CD8-positive, alpha-beta memory T cell (primary cell): ENCODE results near the gene LRP1B. TPM values are rescaled to one million over a fixed set of nuclear protein-coding genes. Genes with fewer than 3 reads are reported as not detected.

Source experiments
- CTCF ChIA-PET: fragments of 350-600 bp; sonication (Branson Sonifier 250); formaldehyde crosslinking; loops from one replicate; lab custom pipeline; 2021; ENCODE audit warnings: antibody characterized with exemption; lab: Charles Lee
- POLR2A ChIA-PET: fragments of 350-600 bp; sonication (Branson Sonifier 250); formaldehyde crosslinking; loops from one replicate; lab custom pipeline; 2021; ENCODE audit warnings: antibody characterized with exemption; lab: Charles Lee
- DNase-seq, 5 donors: peaks; one replicate each; pipeline versions ENCODE4 v3.0.0 to v3.0.0-alpha.2; 2020 to 2022; ENCODE audit warnings: mixed read lengths in 1 of 5
- H3K27ac ChIP-seq: one replicate; pipeline ENCODE4 v1.7.0; 2013; ENCODE audit warnings: low read depth, mild to moderate bottlenecking, low read length, moderate library complexity
- H3K27me3 ChIP-seq: 2 replicates; pipeline ENCODE4 v1.7.0; 2013; ENCODE audit warnings: low read length, mild to moderate bottlenecking; ENCODE audit not compliant: insufficient read depth, poor library complexity, severe bottlenecking
- H3K36me3 ChIP-seq: 2 replicates; pipeline ENCODE4 v1.7.0; 2013; ENCODE audit warnings: mild to moderate bottlenecking, low read length, moderate library complexity; ENCODE audit not compliant: insufficient read depth
- H3K4me1 ChIP-seq: 2 replicates; pipeline ENCODE4 v1.7.0; 2013; ENCODE audit warnings: mild to moderate bottlenecking, low read length, moderate library complexity; ENCODE audit not compliant: insufficient read depth
- H3K4me3 ChIP-seq: 2 replicates; pipeline ENCODE4 v1.7.0; 2013; ENCODE audit warnings: mild to moderate bottlenecking, low read length
- H3K9me3 ChIP-seq: 2 replicates; pipeline ENCODE4 v1.7.0; 2013; ENCODE audit warnings: mild to moderate bottlenecking, low read length
- H3K27ac Mint-ChIP-seq, 8 donors: one replicate each; pipeline ENCODE4 v1.8.0; 2020 to 2021; ENCODE audit warnings: mixed read lengths in 8 of 8, mild to moderate bottlenecking in 6 of 8, inconsistent platforms in 3 of 8, moderate library complexity in 3 of 8
- H3K27me3 Mint-ChIP-seq, 2 donors: one replicate each; pipeline ENCODE4 v1.8.0; 2020 to 2021; ENCODE audit warnings: mixed read lengths in 2 of 2, mild to moderate bottlenecking in 1 of 2, moderate library complexity in 1 of 2
- H3K36me3 Mint-ChIP-seq, 3 donors: one replicate each; pipeline ENCODE4 v1.8.0; 2020 to 2021; ENCODE audit warnings: mixed read lengths in 3 of 3, inconsistent platforms in 1 of 3, mild to moderate bottlenecking in 1 of 3
- H3K4me1 Mint-ChIP-seq, 3 donors: one replicate each; pipeline ENCODE4 v1.8.0; 2020 to 2021; ENCODE audit warnings: mixed read lengths in 3 of 3, inconsistent platforms in 1 of 3, mild to moderate bottlenecking in 1 of 3
- H3K4me3 Mint-ChIP-seq, 7 donors: one replicate each; pipeline ENCODE4 v1.8.0; 2020 to 2021; ENCODE audit warnings: mixed read lengths in 7 of 7, mild to moderate bottlenecking in 6 of 7, moderate library complexity in 4 of 7, inconsistent platforms in 2 of 7
- H3K9me3 Mint-ChIP-seq, 5 donors: one replicate each; pipeline ENCODE4 v1.8.0; 2020 to 2022; ENCODE audit warnings: mixed read lengths in 5 of 5, mild to moderate bottlenecking in 3 of 5, moderate library complexity in 2 of 5, inconsistent platforms in 1 of 5
- polyA plus RNA-seq: library from polyadenylated mRNA; unstranded; fragments of 300-500 nt; fragmentation: Illumina TruSeq; gene quantifications from one replicate; pipeline ENCODE4 v1.2.3, GENCODE V29; 2021
- total RNA-seq, 2 experiments: library from RNA; stranded (reverse); gene quantifications; one replicate each; pipeline ENCODE4 v1.2.3, GENCODE V29; 2021

LRP1B gene
- total and polyA plus RNA-seq, 3 experiments from 2014 or later = not detected

- H3K36me3 ChIP-seq = no peaks in the 10 kb centered on the region
- H3K9me3 ChIP-seq = no peaks in the 10 kb centered on the region
- no peak overlapping the region for H3K4me3 ChIP-seq
- no peaks in the 10 kb centered on the region for H3K4me1 ChIP-seq
- H3K27ac ChIP-seq = no peak overlapping the region
- no peaks in the 10 kb centered on the region for H3K27me3 Mint-ChIP-seq
- ChIA-PET POLR2A (no interaction called here), CTCF (no interaction called here)
- no peak for DNase-seq
- H3K27ac Mint-ChIP-seq = no peak overlapping the region
- no peaks in the 10 kb centered on the region for H3K36me3 Mint-ChIP-seq
- H3K4me1 Mint-ChIP-seq = no peaks in the 10 kb centered on the region
- peaks cover 3 to 21% (median 7%) of the 10 kb centered on the region in 5 donors for H3K9me3 Mint-ChIP-seq
- H3K27me3 ChIP-seq = no peaks in the 10 kb centered on the region
- H3K4me3 Mint-ChIP-seq = no peak overlapping the region
Observed at GRCh38 chr2:141113301-141113700, 1017.5 kb downstream of the LRP1B start.

- Mint-ChIP-seq H3K27ac (no peak overlapping the region), H3K9me3 (peaks cover 0 to 19% (median 9%) of the 10 kb centered on the region in 5 donors), H3K36me3 (no peaks in the 10 kb centered on the region), H3K4me3 (no peak overlapping the region), H3K27me3 (no peaks in the 10 kb centered on the region), H3K4me1 (no peaks in the 10 kb centered on the region)
- H3K4me3 ChIP-seq = no peak overlapping the region
- no peak overlapping the region for H3K27ac ChIP-seq
- ChIA-PET POLR2A (interaction anchor here (0.7 kb wide), 1 partner anchor 38 kb away, joined by 4 read pairs; no protein-coding TSS in a partner anchor), CTCF (no interaction called here)
- no peaks in the 10 kb centered on the region for H3K9me3 ChIP-seq
- DNase-seq = no peak
- H3K4me1 ChIP-seq = no peaks in the 10 kb centered on the region
- no peaks in the 10 kb centered on the region for H3K27me3 ChIP-seq
- H3K36me3 ChIP-seq = no peaks in the 10 kb centered on the region
Observed at GRCh38 chr2:141109633-141110032, 1021.2 kb downstream of the LRP1B start.

- H3K36me3 ChIP-seq = no peaks in the 10 kb centered on the region
- H3K4me3 ChIP-seq = no peak overlapping the region
- Mint-ChIP-seq H3K4me3 (no peak overlapping the region), H3K27ac (no peak overlapping the region), H3K9me3 (peaks cover 0 to 20% (median 6%) of the 10 kb centered on the region in 5 donors), H3K36me3 (no peaks in the 10 kb centered on the region), H3K4me1 (no peaks in the 10 kb centered on the region), H3K27me3 (no peaks in the 10 kb centered on the region)
- CTCF ChIA-PET = no interaction called here
- DNase-seq = no peak
- H3K27me3 ChIP-seq = no peaks in the 10 kb centered on the region
- POLR2A ChIA-PET = no interaction called here
- no peaks in the 10 kb centered on the region for H3K9me3 ChIP-seq
- H3K4me1 ChIP-seq = no peaks in the 10 kb centered on the region
- H3K27ac ChIP-seq = no peak overlapping the region
Observed at GRCh38 chr2:141105763-141106162, 1025.1 kb downstream of the LRP1B start.

GRCh38 chr2:141103216-141103615 is 1027.6 kb downstream of the LRP1B start:
- DNase-seq = no peak
- no peaks in the 10 kb centered on the region for H3K4me1 ChIP-seq
- Mint-ChIP-seq H3K27ac (no peak overlapping the region), H3K27me3 (no peaks in the 10 kb centered on the region), H3K4me3 (no peak overlapping the region), H3K9me3 (peaks cover 0 to 19% (median 4%) of the 10 kb centered on the region in 5 donors), H3K4me1 (no peaks in the 10 kb centered on the region), H3K36me3 (no peaks in the 10 kb centered on the region)
- POLR2A ChIA-PET = no interaction called here
- no peak overlapping the region for H3K4me3 ChIP-seq
- H3K9me3 ChIP-seq = no peaks in the 10 kb centered on the region
- H3K27ac ChIP-seq = no peak overlapping the region
- no peaks in the 10 kb centered on the region for H3K36me3 ChIP-seq
- CTCF ChIA-PET = no interaction called here
- no peaks in the 10 kb centered on the region for H3K27me3 ChIP-seq

- ChIA-PET POLR2A (no interaction called here), CTCF (no interaction called here)
- H3K9me3 Mint-ChIP-seq = peaks cover 2 to 29% (median 8%) of the 10 kb centered on the region in 5 donors
- no peak overlapping the region for H3K4me3 ChIP-seq
- H3K27me3 Mint-ChIP-seq = no peaks in the 10 kb centered on the region
- no peak overlapping the region for H3K4me3 Mint-ChIP-seq
- no peaks in the 10 kb centered on the region for H3K9me3 ChIP-seq
- H3K36me3 ChIP-seq = no peaks in the 10 kb centered on the region
- no peaks in the 10 kb centered on the region for H3K4me1 ChIP-seq
- no peak overlapping the region for H3K27ac Mint-ChIP-seq
- H3K27ac ChIP-seq = no peak overlapping the region
- no peaks in the 10 kb centered on the region for H3K36me3 Mint-ChIP-seq
- no peak for DNase-seq
- H3K4me1 Mint-ChIP-seq = no peaks in the 10 kb centered on the region
- no peaks in the 10 kb centered on the region for H3K27me3 ChIP-seq
Observed at GRCh38 chr2:141079231-141079630, 1051.6 kb downstream of the LRP1B start.

- CTCF ChIA-PET = no interaction called here
- no peak overlapping the region for H3K4me3 Mint-ChIP-seq
- no peak overlapping the region for H3K4me3 ChIP-seq
- no peaks in the 10 kb centered on the region for H3K27me3 ChIP-seq
- no peaks in the 10 kb centered on the region for H3K36me3 Mint-ChIP-seq
- H3K9me3 Mint-ChIP-seq = peaks cover 0 to 17% (median 5%) of the 10 kb centered on the region in 5 donors
- H3K36me3 ChIP-seq = no peaks in the 10 kb centered on the region
- no peak for DNase-seq
- no peak overlapping the region for H3K27ac Mint-ChIP-seq
- H3K4me1 ChIP-seq = no peaks in the 10 kb centered on the region
- no peaks in the 10 kb centered on the region for H3K4me1 Mint-ChIP-seq
- H3K27ac ChIP-seq = no peak overlapping the region
- no peaks in the 10 kb centered on the region for H3K9me3 ChIP-seq
- POLR2A ChIA-PET = no interaction called here
- H3K27me3 Mint-ChIP-seq = no peaks in the 10 kb centered on the region
Observed at GRCh38 chr2:141075753-141076152, 1055.1 kb downstream of the LRP1B start.

- no peaks in the 10 kb centered on the region for H3K27me3 ChIP-seq
- no peak overlapping the region for H3K27ac Mint-ChIP-seq
- H3K36me3 Mint-ChIP-seq = no peaks in the 10 kb centered on the region
- ChIA-PET CTCF (no interaction called here), POLR2A (no interaction called here)
- no peaks in the 10 kb centered on the region for H3K9me3 ChIP-seq
- H3K36me3 ChIP-seq = no peaks in the 10 kb centered on the region
- H3K4me3 ChIP-seq = no peak overlapping the region
- peaks cover 3 to 31% (median 6%) of the 10 kb centered on the region in 5 donors for H3K9me3 Mint-ChIP-seq
- no peaks in the 10 kb centered on the region for H3K4me1 ChIP-seq
- no peaks in the 10 kb centered on the region for H3K27me3 Mint-ChIP-seq
- no peak overlapping the region for H3K4me3 Mint-ChIP-seq
- H3K4me1 Mint-ChIP-seq = no peaks in the 10 kb centered on the region
- no peak overlapping the region for H3K27ac ChIP-seq
- DNase-seq = no peak
Observed at GRCh38 chr2:141068053-141068682, 1062.6 kb downstream of the LRP1B start.

GRCh38 chr2:141065042-141065441 is 1065.8 kb downstream of the LRP1B start:
- POLR2A ChIA-PET = no interaction called here
- CTCF ChIA-PET = no interaction called here
- no peaks in the 10 kb centered on the region for H3K36me3 ChIP-seq

More at GRCh38 chr2:141065042-141065441, 1065.8 kb downstream of the LRP1B start:
- H3K27me3 Mint-ChIP-seq = no peaks in the 10 kb centered on the region
- H3K9me3 Mint-ChIP-seq = peaks cover 3 to 36% (median 6%) of the 10 kb centered on the region in 5 donors
- Histone ChIP-seq H3K4me1 (no peaks in the 10 kb centered on the region), H3K27ac (no peak overlapping the region), H3K27me3 (no peaks in the 10 kb centered on the region), H3K4me3 (no peak overlapping the region), H3K9me3 (no peaks in the 10 kb centered on the region)
- DNase-seq = no peak
- H3K36me3 Mint-ChIP-seq = no peaks in the 10 kb centered on the region
- no peak overlapping the region for H3K4me3 Mint-ChIP-seq
- H3K27ac Mint-ChIP-seq = no peak overlapping the region
- H3K4me1 Mint-ChIP-seq = no peaks in the 10 kb centered on the region
